ENCODE data around the gene VPS8.
"Not testable (repeated sequence)": the region's sequence is repeated elsewhere in the genome, so short reads cannot be mapped to it uniquely, and the experiment has no call there.

VPS8 gene

DNA sequence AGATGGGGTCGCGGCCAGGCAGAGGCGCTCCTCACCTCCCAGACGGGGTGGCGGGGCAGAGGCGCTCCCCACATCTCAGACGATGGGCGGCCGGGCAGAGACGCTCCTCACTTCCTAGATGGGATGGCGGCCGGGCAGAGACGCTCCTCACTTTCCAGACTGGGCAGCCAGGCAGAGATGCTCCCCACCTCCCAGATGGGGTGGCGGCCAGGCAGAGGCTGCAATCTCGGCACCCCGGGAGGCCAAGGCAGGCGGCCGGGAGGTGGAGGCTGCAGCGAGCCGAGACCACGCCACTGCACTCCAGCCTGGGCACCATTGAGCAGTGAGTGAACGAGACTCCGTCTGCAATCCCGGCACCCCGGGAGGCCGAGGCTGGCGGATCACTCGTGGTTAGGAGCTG is 191.9 kb downstream of the VPS8 start:
- not testable (repeated sequence) for DNase-seq

DNA sequence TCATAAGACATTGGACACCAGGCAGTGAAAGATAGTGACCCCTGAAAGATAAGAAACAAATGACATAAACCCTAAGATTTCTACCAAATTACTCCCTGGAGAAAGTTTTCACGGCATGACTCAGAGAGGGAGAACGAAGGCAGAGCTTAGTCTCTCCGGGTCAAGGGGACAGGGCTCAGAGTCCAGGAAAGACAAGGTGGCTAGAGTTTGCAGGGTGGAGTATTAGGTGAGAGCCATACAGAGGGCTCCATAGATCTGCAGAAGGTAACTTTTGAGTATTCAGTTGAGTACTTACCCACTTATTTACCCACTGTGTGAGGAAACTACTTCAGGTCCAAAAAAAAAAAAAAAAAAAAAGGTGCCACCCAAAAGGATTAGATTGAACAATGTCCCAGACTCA is 197.7 kb downstream of the VPS8 start:
- DNase-seq: no peak

- DNase-seq: not testable (repeated sequence)
Observed at GRCh38 chr3:185017584-185017983, 205.6 kb downstream of the VPS8 start.

DNA sequence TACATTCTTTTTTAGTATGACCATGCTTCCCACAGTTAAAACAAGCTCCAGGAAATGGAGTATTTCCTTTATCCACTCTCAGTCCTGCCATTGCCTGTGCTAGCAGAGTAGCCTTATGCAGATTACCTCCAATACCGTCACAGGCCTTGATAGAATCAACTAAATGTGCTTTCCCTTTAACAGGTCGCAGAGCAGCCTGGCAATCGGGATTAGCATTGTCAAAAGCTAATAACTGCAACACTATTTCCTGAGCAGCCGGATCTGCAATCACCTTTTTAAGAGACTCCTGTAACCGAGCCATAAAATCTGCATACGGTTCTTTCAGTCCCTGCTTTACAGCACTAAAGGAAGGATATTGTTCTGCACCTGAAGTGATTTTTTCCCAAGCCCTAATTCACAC is 206.0 kb downstream of the VPS8 start:
- DNase-seq: not testable (repeated sequence)

GRCh38 chr3:185021256-185021655 is 209.3 kb downstream of the VPS8 start:
- DNase-seq: peak; percentile 55

GRCh38 chr3:185024406-185024805 is 212.4 kb downstream of the VPS8 start:
- DNase-seq: no peak

GRCh38 chr3:185024966-185025365 is 213.0 kb downstream of the VPS8 start:
- DNase-seq: no peak

DNA sequence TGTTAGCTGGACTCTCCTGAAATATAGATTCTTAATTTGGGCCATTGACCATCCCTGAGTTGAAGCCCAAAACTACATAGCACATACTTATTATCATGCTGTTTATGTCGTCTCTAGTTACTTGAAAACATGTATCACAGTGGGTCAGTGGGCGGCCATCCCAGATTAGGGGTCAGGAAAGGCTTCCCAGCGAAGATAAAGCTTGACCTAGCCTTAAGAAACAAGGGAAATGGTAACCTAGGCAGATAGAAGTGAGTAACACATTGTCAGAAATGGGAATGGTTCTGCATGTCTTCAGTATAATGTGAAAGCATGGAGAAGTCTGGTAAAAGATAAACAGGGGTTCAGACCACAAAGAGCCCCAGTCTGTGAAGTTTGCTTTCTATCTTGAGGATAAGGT is 216.2 kb downstream of the VPS8 start:
- DNase-seq: no peak

GRCh38 chr3:185029086-185029485 is 217.1 kb downstream of the VPS8 start:
- DNase-seq: no peak

- no peak for DNase-seq
Observed at GRCh38 chr3:185030399-185030798, 218.4 kb downstream of the VPS8 start.

DNA sequence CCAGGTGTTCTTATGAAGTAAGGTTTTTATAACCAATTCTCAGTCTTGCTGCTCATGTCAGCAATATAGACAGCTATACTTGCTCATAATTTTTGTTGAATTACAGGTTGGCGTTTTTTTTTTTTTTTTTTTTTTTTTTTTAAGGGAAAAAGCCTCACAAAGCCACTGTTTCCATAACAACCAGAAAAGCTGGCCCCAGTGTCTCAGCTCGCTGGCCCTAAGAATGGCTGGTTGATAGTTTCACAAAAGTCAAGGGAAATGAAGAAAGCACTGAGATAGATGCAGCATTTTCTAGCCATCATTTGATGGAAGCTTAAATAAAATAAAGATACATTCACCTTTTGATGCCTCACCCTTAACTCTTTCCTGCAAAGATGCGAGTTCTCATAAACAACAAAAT is 219.0 kb downstream of the VPS8 start:
- DNase-seq: no peak

DNA sequence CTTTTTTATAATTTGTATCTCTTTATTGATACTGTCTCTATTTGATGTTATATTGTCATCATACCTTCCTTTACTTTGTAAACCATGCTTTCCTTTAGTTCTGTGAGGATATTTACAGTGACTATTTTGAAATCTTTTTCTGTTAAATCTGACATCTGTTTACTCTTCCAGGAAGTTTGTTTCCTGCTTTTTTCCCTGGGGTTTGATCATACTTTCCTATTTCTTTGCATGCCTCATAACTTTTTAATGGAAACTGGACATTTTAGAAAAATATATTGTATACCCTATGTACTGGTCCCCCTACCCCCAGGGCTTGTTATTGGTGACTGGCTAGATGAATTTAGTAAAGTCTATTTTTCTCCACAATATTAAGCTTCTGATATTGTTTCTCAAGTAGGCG is 225.8 kb downstream of the VPS8 start:
- no peak for DNase-seq

DNA sequence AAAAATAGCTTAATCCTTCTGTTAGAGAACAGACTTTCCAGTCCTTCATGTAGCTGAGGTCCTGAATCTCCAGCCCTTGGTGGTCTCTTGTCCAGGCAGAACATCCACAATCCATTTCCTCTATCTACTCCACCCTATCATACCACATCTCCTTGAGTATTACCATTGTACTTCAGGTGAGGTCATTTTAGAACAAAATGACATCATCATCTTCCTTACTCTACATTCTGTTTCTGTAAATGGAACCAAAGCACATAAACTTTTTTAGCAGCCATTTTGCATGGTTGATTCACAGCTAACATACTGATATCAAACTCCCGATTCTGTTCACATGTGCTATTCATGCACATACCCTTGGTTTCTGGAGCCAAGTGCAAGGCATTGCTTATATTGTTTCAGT is 228.5 kb downstream of the VPS8 start:
- DNase-seq: no peak

DNA sequence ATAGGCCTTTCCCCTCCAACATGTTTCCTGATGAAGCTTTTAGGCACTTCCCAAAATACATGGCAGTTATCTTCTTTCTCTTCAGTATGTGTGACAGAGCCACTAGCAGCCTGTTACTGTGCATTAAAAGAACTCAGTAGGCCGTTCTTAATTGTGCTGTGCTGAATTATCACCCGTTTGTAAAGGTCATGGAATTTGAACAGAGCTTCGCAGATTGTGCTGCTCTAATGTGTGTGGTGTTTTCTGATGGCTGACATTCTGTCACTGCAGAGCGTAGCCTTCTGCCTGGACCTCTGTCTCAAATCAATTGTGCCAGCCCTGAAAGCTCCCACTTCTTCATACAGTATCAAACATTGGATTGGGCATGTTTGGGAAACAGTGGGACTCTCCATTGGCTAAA is 229.6 kb downstream of the VPS8 start:
- DNase-seq: no peak

GRCh38 chr3:185042312-185043050 is 230.5 kb downstream of the VPS8 start:
- peak; percentile 5 for DNase-seq

GRCh38 chr3:185046164-185046515 is 234.2 kb downstream of the VPS8 start:
- no peak for DNase-seq

- DNase-seq: no peak
Observed at GRCh38 chr3:185046603-185047002, 234.6 kb downstream of the VPS8 start.

DNA sequence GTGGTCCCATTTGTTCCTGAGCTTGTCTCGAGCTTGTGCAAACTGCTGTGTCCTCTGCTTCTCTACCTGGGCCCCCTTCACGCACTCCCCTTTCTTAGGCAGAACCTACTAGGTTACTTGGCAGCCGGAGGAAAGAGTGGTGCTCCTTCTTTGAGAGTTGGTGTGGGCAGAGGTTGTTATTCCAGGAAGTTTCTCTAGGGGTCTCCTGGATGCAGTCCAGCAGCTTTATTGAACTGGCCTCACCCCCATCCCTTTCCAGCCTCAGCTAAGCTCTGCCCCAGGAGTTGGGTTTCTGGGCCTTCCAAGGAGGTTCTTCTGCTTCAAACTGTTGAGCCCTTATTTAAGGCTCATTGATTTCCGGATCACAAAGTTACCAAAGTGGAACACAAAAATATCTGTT is 237.7 kb downstream of the VPS8 start:
- DNase-seq: no peak

DNA sequence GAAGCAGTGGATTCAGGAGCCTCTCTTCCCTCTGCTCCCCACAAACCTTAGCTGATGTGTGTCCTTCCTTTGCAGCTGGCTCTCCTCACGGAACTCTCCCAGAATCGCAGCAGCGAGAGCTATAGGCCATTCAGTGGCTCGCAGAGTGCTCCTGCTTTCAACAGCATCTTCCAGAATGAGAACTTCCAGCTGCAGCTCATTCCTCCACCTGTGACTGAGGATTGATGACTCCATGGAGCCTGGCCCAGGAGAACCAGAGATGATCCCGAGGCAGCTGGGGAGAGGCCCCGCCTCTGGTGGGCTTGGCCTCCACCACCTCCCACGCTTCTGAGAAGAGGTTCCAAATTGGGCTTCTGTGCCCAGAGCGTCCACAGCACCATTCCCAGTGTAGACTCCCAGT is 239.8 kb downstream of the VPS8 start:
- DNase-seq: no peak

- no peak for DNase-seq
Observed at GRCh38 chr3:185052631-185053030, 240.7 kb downstream of the VPS8 start.

GRCh38 chr3:185056908-185057307 is 244.9 kb downstream of the VPS8 start:
- no peak for DNase-seq

DNA sequence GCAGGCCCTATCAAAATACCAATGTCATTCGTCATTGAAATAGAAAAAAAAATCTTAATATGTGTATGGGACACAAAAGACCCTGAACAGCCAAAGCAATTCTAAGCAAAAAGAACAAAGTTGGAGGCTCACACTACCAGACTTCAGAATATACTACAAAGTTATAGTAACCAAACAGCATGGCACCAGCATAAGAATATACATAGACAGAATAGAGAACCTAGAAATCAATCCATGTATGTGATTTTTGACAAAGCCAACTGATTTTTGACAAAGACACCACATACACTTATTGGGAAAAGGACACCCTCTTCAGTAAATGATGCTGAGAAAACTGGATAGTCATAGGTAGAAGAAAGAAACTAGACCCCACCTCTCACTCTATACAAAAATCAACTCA is 245.9 kb downstream of the VPS8 start:
- DNase-seq: no peak

GRCh38 chr3:185058796-185059195 is 246.8 kb downstream of the VPS8 start:
- no peak for DNase-seq

DNA sequence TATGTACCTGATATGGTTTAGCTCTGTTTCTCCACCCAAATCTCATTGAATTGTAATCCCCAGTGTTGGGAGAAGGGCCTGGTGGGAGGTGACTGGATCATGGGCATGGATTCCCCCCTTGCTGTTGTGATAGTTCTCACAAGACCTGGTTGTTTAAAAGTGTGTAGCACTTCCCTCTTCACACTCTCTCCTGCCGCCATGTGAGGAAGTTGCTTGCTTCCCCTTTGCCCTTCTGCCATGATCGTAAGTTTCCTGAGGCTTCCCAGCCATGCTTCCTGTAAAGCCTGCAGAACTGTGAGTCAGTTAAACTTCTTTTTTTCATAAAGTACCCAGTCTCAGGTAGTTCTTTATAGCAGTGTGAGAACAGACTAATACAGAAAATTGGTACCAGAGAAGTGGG is 247.8 kb downstream of the VPS8 start:
- no peak for DNase-seq

- DNase-seq: no peak
Observed at GRCh38 chr3:185060655-185061054, 248.7 kb downstream of the VPS8 start.
